Measurements from ENCODE around the gene FOSL1. TPM values are rescaled to one million over a fixed set of nuclear protein-coding genes. Genes with fewer than 3 reads are reported as not detected.
A peak's percentile ranks its signal among the peaks of the same experiment; 100 is the strongest.

Gene FOSL1
- total and polyA plus RNA-seq, 2 of the 13 experiments (the other 11 are each of a cell fraction or from before 2014, with no cell fraction given): 4.0 to 4.1 TPM

GRCh38 chr11:65857500-65857852, 42.7 kb downstream of the FOSL1 start (continued):
- TF ChIP-seq AGO2 (optimal IDR thresholded peaks at IDR 0.05; ENCODE audit: low read depth, low read length) (peak; percentile 96), CCDC6 (CRISPR knock-in tag; IDR thresholded peaks at IDR 0.05) (no peak; the same call in 1 of the 2 replicates), NKX3-1 (CRISPR knock-in tag; IDR thresholded peaks at IDR 0.05) (no peak), ZFAT (CRISPR knock-in tag; conservative IDR thresholded peaks at IDR 0.05) (0 out of 2 replicates have a peak, but pooled peaks have one; percentile 46), ZNF569 (CRISPR knock-in tag; IDR thresholded peaks at IDR 0.05; ENCODE audit: borderline replicate concordance) (no peak), ZMAT5 (CRISPR knock-in tag; IDR thresholded peaks at IDR 0.05; ENCODE audit: borderline replicate concordance, low read depth) (no peak; the same call in 1 of the 2 replicates), ZNF652 (CRISPR knock-in tag; IDR thresholded peaks at IDR 0.05; ENCODE audit: borderline replicate concordance, low read depth) (no peak), MATR3 (CRISPR knock-in tag; IDR thresholded peaks at IDR 0.05) (no peak), POLR2AphosphoS5 (IDR thresholded peaks at IDR 0.05; ENCODE audit: low read depth, low read length) (no peak), NFKBIZ (CRISPR knock-in tag; IDR thresholded peaks at IDR 0.05) (no peak), ZNF768 (CRISPR knock-in tag; IDR thresholded peaks at IDR 0.05) (no peak), KIAA2018 (CRISPR knock-in tag; IDR thresholded peaks at IDR 0.05; ENCODE audit: borderline replicate concordance) (no peak), GLI4 (CRISPR knock-in tag; IDR thresholded peaks at IDR 0.05; ENCODE audit: borderline replicate concordance) (no peak), ZNF460 (CRISPR knock-in tag; IDR thresholded peaks at IDR 0.05; ENCODE audit: borderline replicate concordance) (no peak; the same call in 1 of the 2 replicates), FOXO1 (CRISPR knock-in tag; IDR thresholded peaks at IDR 0.05) (no peak), SYNCRIP (IDR thresholded peaks at IDR 0.05; ENCODE audit: insufficient read depth, low read depth, low read length) (no peak), MAX (IDR thresholded peaks at IDR 0.05) (peak; percentile 21; the same call in 1 of the 2 replicates), NPAS2 (CRISPR knock-in tag; IDR thresholded peaks at IDR 0.05; ENCODE audit: borderline replicate concordance) (no peak), ZFP90 (CRISPR knock-in tag; IDR thresholded peaks at IDR 0.05; ENCODE audit: borderline replicate concordance) (peak; percentile 6; the same call in 1 of the 2 replicates), ZNF616 (CRISPR knock-in tag; IDR thresholded peaks at IDR 0.05; ENCODE audit: low read depth) (no peak), ZNF550 (CRISPR knock-in tag; IDR thresholded peaks at IDR 0.05; ENCODE audit: borderline replicate concordance) (no peak)
